H7 (cell line): ENCODE results near the gene ADCY3. TPM values are rescaled to one million over a fixed set of nuclear protein-coding genes. Genes with fewer than 3 reads are reported as not detected.
A peak's percentile ranks its signal among the peaks of the same experiment; 100 is the strongest.

Experiments used
- DNase-seq: peaks from one replicate; pipeline ENCODE4 v3.0.0; 2012
- H3K27me3 ChIP-seq: 2 replicates; pipeline ENCODE4 v1.6.0; 2011; ENCODE audit warnings: mild to moderate bottlenecking, low read length; ENCODE audit not compliant: control insufficient read depth, insufficient read depth
- H3K36me3 ChIP-seq: replicated peaks from 2 replicates; pipeline ENCODE4 v1.5.1; 2011; ENCODE audit warnings: low read length; ENCODE audit not compliant: control insufficient read depth, insufficient read depth
- H3K4me3 ChIP-seq: 2 replicates; pipeline ENCODE4 v1.5.1; 2011; ENCODE audit warnings: low read depth, mild to moderate bottlenecking, control low read depth, low read length, moderate library complexity; ENCODE audit not compliant: insufficient read depth
- total RNA-seq: library from RNA; depleted of rRNA; stranded (reverse); fragments of >200 nt; shearing (Covaris generic); gene quantifications from 2 replicates; pipeline ENCODE4 v1.2.3, GENCODE V29; 2014

The ADCY3 gene
- total RNA-seq, 1 experiment from 2014 or later: 13.1 TPM

- no peaks in the 10 kb centered on the region for H3K27me3 ChIP-seq
- H3K36me3 ChIP-seq: peaks cover 4% of the 10 kb centered on the region
- H3K4me3 ChIP-seq: no peak overlapping the region
- peak; percentile 45 for DNase-seq
Observed at GRCh38 chr2:24833821-24834732, 86.0 kb downstream of the ADCY3 start.

DNA sequence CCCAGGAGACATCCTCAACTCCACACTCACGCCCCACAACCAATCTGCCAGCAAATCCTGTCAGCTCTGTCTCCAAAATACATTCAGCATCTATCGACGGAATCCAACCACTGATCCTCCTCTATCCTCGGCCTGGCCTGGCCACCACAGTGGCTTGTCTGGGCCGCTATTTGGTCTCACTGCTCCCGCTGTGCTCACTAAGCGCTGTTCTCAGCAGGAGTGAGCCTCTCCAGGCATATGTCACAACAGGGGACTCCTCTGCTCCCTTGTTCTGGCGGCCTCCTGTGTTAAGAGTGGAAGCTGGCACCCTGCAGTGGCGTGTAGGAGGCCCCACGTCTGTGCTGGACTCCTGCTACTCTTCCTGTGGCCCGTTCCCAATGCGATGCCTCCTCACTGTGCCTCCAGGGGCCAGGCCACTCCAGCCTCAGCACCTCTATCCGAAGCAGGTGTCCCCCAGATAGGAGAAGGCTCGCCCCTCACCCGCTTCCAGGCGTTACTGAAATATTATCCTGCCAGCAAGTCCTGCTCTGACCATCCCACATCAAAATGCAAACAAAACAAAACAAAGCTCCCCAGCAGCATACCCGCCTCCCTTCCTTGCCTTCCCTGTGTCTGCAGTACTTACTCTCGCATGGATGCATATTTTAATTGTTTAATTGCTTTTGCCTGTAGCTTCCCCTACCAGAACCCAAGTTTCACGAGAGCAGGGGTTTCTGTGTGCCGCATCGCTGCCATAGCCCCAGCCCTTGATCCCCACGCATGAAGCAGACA, 86.9 kb downstream of the ADCY3 start:
- H3K4me3 ChIP-seq: no peak overlapping the region
- DNase-seq: peak; percentile 70

DNA sequence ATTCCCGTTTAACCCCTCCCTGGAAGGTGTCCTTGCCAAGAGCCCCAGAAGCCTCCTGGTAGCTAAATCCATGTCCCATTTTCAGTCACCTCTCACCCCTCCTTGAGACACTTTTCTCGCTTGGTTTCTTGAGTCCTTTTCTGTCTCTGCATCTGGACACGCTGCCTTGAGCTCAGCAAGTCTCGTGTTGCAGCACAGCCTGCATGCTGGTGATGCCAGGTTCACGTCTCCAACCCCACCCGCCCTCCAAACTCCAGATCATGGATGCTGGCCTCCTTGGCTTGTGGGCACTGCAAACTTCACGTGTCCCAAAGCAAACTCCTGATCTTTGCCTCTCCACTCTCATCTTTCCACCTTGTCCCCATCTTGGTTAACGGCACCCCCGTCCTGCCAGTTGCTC, 87.5 kb downstream of the ADCY3 start:
- Histone ChIP-seq H3K36me3 (peaks cover 4% of the 10 kb centered on the region), H3K4me3 (no peak overlapping the region), H3K27me3 (no peaks in the 10 kb centered on the region)
- no peak for DNase-seq

More for the DNA sequence above, 86.9 kb downstream of the ADCY3 start:
- peaks cover 4% of the 10 kb centered on the region for H3K36me3 ChIP-seq
- H3K27me3 ChIP-seq: no peaks in the 10 kb centered on the region

DNA sequence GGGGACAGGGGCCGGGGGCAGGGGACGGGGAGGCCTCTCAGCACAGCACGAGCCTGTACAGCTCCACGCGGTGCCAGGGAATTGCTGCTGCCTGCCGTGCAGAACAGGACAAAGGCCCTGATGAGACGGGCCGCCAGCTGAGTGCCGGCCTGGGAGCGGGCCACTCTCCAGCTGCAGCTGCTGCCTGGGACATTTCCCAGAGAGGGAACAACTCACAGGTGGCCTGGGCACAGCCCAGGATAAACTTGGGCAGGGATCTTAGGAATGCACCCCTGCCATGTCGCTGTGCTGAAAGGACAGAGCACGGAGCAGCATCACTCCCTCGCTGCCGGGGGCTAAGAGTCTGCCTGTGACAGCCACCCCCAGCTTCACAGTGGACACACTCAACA, 88.0 kb downstream of the ADCY3 start:
- H3K36me3 ChIP-seq: peaks cover 4% of the 10 kb centered on the region
- DNase-seq: peak; percentile 79
- H3K4me3 ChIP-seq: no peak overlapping the region
- H3K27me3 ChIP-seq: no peaks in the 10 kb centered on the region

DNA sequence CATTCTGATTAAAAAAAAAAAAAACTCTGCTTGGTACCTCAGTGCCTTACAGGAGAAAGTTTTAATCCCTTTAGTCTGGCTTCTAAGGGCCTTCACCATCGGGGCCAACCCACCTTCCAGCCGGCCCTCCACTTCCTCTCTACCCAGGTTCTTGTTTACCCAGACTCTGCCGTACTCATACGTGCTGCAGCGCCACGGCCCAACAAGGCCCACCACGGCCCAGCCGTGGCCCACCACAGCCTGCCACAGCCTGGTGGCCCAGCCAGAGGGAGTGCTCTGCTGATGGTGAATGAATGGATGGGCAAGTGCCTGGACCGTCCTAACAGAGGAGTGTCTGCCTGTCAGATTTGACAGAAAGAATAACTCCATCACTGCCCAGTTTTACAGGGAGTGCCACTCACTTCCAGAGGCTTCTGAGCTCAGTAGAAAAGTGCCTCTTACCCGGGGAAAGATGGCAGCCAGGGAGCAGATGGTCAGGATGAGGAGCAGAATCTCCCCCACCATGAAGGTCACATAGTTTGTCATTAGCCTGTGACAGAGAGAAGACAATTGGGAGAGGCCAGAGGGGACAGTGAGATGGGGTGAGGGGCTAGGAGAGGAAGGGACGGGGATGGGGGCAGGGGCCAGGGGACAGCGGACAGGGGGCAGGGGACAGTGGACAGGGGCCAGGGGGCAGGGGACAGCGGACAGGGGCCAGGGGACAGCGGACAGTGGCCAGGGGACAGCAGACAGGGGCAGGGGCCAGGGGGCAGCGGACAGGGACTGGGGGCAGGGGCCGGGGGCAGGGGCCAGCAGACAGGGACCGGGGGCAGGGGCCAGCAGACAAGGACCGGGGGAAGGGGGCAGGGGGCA, 88.6 kb downstream of the ADCY3 start:
- H3K36me3 ChIP-seq: peaks cover 4% of the 10 kb centered on the region
- no peak overlapping the region for H3K4me3 ChIP-seq
- DNase-seq: peak; percentile 45
- no peaks in the 10 kb centered on the region for H3K27me3 ChIP-seq

DNA sequence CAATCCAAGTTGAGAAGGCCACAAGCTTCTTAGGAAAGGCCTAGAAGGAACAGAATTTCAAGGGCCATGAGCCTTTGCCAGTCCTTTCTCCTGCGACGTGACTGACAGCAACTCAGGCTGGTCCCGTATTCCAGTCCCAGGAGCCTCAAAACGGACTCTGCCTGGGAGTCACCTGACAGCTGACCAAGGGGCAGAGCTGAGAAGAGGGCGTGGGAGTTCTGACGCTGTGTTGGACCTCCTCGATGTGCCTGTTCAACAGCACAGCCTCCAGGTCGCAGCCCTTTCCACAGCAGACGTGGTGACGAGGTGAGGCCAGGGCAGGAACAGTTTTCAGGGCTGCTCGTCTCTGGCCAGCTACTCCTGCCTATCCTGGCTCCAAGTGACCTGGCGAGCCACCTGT, 89.3 kb downstream of the ADCY3 start:
- peak; percentile 33 for DNase-seq
- Histone ChIP-seq H3K36me3 (peaks cover 4% of the 10 kb centered on the region), H3K27me3 (no peaks in the 10 kb centered on the region), H3K4me3 (no peak overlapping the region)

GRCh38 chr2:24830351-24830750, 89.7 kb downstream of the ADCY3 start:
- Histone ChIP-seq H3K27me3 (no peaks in the 10 kb centered on the region), H3K36me3 (peaks cover 6% of the 10 kb centered on the region), H3K4me3 (no peak overlapping the region)
- peak; percentile 72 for DNase-seq

GRCh38 chr2:24828238-24828996, 91.6 kb downstream of the ADCY3 start:
- Histone ChIP-seq H3K27me3 (no peaks in the 10 kb centered on the region), H3K36me3 (peaks cover 9% of the 10 kb centered on the region)
- DNase-seq: peak; percentile 30

DNA sequence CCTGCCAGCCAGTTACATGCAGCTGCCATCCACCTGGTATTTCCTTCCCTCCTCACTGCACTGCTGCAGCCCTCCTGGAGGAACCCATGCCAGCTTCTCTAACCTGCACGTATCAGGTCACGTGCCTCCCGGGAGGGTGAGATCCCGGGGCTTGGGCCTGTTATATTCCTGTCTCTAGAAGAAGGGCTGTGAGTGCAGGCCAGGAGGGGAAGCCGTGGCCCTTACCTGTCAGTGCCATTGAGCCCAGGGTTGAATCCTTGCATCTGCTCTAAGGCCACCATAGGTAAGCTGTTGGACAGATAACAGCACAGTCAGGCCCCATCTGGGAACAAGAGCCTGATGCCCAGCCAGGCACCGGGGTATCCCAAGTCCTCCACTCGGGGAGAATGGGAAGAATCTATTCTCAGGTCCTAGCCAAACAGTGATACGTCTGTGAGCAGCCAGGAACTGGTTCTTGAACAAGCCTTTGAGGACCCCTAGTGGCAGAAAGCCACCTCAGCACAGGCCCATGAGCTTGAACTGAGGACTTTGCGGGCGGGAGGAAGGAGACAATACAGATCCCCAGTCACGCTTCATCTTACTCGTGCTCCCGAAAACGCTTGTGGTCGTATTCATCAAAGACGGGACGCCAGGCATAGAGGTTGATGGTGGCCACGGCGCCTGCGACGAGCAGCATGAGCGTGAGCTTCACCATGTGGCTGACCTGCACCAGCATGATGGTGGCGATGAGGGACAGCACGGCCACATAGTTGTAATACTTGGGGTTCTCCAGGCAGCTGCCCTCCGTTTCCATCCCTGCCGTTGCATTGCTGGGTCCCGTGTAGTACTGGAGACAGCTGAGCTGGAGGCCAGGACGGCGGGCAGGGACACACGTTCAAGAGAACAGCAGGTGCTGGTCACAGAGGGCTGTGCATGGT, 92.5 kb downstream of the ADCY3 start:
- Histone ChIP-seq H3K4me3 (no peak overlapping the region), H3K36me3 (peaks cover 14% of the 10 kb centered on the region), H3K27me3 (no peaks in the 10 kb centered on the region)
- peak; percentile 94 for DNase-seq

More at GRCh38 chr2:24828238-24828996, 91.6 kb downstream of the ADCY3 start:
- H3K4me3 ChIP-seq: no peak overlapping the region

DNA sequence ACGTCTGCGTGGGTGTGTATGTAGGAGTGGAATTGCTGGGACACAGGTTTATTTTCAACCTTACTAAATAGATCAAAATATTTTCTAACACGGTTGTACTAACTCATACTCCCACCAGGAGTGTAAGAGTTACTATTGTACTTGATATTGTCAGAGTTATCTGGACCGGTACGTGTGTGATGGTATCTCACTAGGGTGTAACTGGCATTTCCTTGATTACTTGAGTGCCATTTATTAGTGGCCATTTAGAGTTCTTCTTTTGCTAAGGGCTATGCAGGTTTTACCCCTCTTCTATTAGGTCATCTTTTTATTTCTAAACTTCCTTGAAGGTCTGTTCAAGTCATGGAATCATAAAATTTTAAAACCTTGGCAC, 93.3 kb downstream of the ADCY3 start:
- H3K4me3 ChIP-seq: no peak overlapping the region
- no peaks in the 10 kb centered on the region for H3K27me3 ChIP-seq
- H3K36me3 ChIP-seq: peaks cover 17% of the 10 kb centered on the region
- DNase-seq: no peak

DNA sequence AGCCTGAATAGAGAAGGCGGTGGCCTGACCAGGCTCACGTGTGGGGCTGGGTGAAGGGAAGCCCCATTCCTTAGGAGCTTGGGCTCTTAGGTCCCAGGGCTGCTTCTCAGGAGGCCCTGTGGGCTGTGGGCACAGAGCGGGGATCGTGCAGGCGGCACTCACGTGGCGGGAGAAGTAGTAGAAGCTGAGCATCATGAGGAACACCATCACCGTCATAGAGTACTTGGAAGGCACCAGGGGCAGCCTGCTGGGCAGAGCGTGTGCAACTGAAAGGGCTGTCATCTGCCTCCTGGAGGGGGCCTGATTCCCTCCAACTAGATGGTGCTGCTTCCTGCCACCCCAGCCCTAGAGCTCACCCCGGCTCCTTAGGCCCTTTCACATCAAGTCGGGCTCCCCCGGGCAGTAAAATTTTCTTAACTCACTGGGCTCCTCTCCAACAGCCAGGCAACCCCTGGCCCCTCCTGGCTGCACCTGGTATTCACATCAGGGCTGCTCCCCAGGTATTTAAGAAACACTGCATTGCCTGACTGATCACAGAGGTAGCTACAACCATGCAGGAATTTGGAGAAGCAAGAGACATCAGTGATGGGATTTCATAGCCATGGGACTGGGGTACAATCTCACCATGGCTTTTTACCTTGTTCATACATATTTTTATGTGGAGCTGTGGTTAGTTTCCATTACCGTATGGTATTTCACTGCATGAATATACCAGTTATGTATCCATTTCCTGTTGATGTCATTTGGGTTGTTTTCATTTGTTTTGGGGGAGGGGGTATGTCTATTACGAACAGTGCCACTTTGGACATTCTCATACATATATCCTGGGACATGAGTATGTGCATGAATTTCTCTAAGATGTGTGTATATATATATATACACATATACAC, 93.9 kb downstream of the ADCY3 start:
- Histone ChIP-seq H3K27me3 (no peaks in the 10 kb centered on the region), H3K4me3 (no peak overlapping the region), H3K36me3 (peaks cover 17% of the 10 kb centered on the region)
- DNase-seq: peak; percentile 55
